Hepatocyte (in vitro differentiated cells): Measurements from ENCODE around the gene CIDEC. TPM values are rescaled to one million over a fixed set of nuclear protein-coding genes. Genes with fewer than 3 reads are reported as not detected.

ENCODE experiments used
- DNase-seq: peaks from one replicate; pipeline ENCODE4 v3.0.0-alpha.2; 2016; ENCODE audit warnings: low spot score
- H2AFZ ChIP-seq: fragments of 200-600 bp; sonication (generic); 2 replicates; pipeline ENCODE4 v1.6.0; 2016; ENCODE audit warnings: antibody characterized with exemption, mild to moderate bottlenecking
- H3K27ac ChIP-seq: fragments of 200-600 bp; sonication (generic); 2 replicates; pipeline ENCODE4 v1.5.1; 2016; ENCODE audit warnings: mild to moderate bottlenecking
- H3K27me3 ChIP-seq: fragments of 200-600 bp; sonication (generic); 2 replicates; pipeline ENCODE4 v1.6.1; 2016
- H3K36me3 ChIP-seq: fragments of 200-600 bp; sonication (generic); replicated peaks from 2 replicates; pipeline ENCODE4 v1.5.1; 2016; ENCODE audit warnings: low read depth; ENCODE audit not compliant: insufficient read depth
- H3K4me1 ChIP-seq: fragments of 200-600 bp; sonication (generic); 2 replicates; pipeline ENCODE4 v1.5.1; 2016; ENCODE audit warnings: mild to moderate bottlenecking, moderate library complexity; ENCODE audit not compliant: insufficient read depth
- H3K4me2 ChIP-seq: fragments of 200-600 bp; sonication (generic); 2 replicates; pipeline ENCODE4 v1.6.0; 2016
- H3K4me3 ChIP-seq: fragments of 200-600 bp; sonication (generic); 2 replicates; pipeline ENCODE4 v1.5.1; 2016; ENCODE audit warnings: mild to moderate bottlenecking
- H3K79me2 ChIP-seq: fragments of 200-600 bp; sonication (generic); 2 replicates; pipeline ENCODE4 v1.6.0; 2017; ENCODE audit warnings: mild to moderate bottlenecking
- H3K9me2 ChIP-seq: fragments of 200-600 bp; sonication (generic); replicated peaks from 2 replicates; pipeline ENCODE4 v1.6.0; 2017; ENCODE audit warnings: mild to moderate bottlenecking; ENCODE audit not compliant: insufficient read depth
- H3K9me3 ChIP-seq: fragments of 200-600 bp; sonication (generic); 2 replicates; pipeline ENCODE4 v1.5.1; 2016; ENCODE audit warnings: low read depth, mild to moderate bottlenecking
- H4K20me1 ChIP-seq: fragments of 200-600 bp; sonication (generic); 2 replicates; pipeline ENCODE4 v1.6.0; 2016; ENCODE audit warnings: mild to moderate bottlenecking; ENCODE audit not compliant: insufficient read depth, poor library complexity, severe bottlenecking
- EZH2 ChIP-seq: fragments of 200-600 bp; sonication (generic); IDR thresholded peaks from 2 replicates; pipeline ENCODE4 v1.6.1; 2016; ENCODE audit warnings: antibody characterized with exemption, mild to moderate bottlenecking, borderline replicate concordance
- EZH2phosphoT487 ChIP-seq: fragments of 200-600 bp; sonication (generic); IDR thresholded peaks from one replicate; pipeline ENCODE4 v1.6.1; 2018; ENCODE audit warnings: antibody characterized with exemption, mild to moderate bottlenecking, low read depth, moderate library complexity; ENCODE audit not compliant: unreplicated experiment, severe bottlenecking
- WGBS: methylation state at CpG from one replicate; pipeline ENCODE4 v1.1.6; 2016; ENCODE audit warnings: low lambda C conversion rate; ENCODE audit errors: missing lambda C conversion rate; 5-methylcytosine and 5-hydroxymethylcytosine counted together
- polyA plus RNA-seq: library from polyadenylated mRNA; unstranded; fragments of >200 nt; fragmentation: Nextera tagmentation; extraction: Ambion mirVana; gene quantifications from 2 replicates; pipeline ENCODE4 v1.2.1, GENCODE V29; 2016
- total RNA-seq: library from RNA; depleted of rRNA; stranded (reverse); fragments of >200 nt; gene quantifications from 2 replicates; pipeline ENCODE4 v1.2.3, GENCODE V29; 2014
- TF ChIP-seq, protein P1 (sequence below): fragments of 200-600 bp; sonication (generic); IDR thresholded peaks from 2 replicates; pipeline ENCODE4 v1.5.1; 2016; ENCODE audit warnings: antibody characterized with exemption, mild to moderate bottlenecking; ENCODE audit not compliant: poor library complexity

Gene CIDEC
- total and polyA plus RNA-seq, 2 experiments from 2014 or later = 16.6 to 37.3 TPM

DNA sequence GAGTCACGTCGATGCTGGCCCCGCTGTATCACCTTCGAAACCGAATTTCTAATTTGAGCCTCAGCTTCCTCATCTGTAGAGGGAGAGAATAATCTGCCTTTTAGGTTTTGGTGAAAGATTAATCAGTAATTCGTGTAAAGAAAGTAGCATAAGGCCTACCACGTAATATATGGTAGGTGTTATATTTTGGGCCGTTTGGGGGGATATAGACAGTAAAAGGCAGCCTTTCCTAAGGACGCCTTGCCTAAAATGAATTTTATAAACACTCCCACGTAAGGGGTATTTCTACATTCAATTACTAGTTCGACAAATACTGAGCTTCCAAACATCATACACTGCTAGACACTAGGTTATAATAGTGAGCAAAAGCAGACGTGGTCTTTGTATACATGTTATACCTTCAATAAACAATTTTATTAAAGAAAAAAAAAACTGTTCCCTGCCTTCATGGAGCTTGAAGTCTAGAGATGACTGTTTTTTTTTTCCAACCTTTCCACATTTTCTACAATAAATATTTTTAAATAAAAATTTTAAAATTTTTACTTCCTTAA, 11.1 kb upstream of the CIDEC start:
- Histone ChIP-seq H3K4me2 (peak overlapping the region; percentile 89), H4K20me1 (no peaks in the 10 kb centered on the region), H3K27me3 (no peaks in the 10 kb centered on the region), H3K27ac (peak overlapping the region; percentile 97), H3K9me3 (no peaks in the 10 kb centered on the region), H3K4me1 (peaks cover 5% of the 10 kb centered on the region), H3K36me3 (no peaks in the 10 kb centered on the region), H3K9me2 (no peaks in the 10 kb centered on the region), H3K79me2 (peaks cover 50% of the 10 kb centered on the region), H3K4me3 (peak overlapping the region; percentile 96), H2AFZ (peak overlapping the region; percentile 84)
- DNase-seq = no peak
- WGBS = 16% methylated on average over 12 of the region's 12 CpGs
- TF ChIP-seq, protein P1, sequence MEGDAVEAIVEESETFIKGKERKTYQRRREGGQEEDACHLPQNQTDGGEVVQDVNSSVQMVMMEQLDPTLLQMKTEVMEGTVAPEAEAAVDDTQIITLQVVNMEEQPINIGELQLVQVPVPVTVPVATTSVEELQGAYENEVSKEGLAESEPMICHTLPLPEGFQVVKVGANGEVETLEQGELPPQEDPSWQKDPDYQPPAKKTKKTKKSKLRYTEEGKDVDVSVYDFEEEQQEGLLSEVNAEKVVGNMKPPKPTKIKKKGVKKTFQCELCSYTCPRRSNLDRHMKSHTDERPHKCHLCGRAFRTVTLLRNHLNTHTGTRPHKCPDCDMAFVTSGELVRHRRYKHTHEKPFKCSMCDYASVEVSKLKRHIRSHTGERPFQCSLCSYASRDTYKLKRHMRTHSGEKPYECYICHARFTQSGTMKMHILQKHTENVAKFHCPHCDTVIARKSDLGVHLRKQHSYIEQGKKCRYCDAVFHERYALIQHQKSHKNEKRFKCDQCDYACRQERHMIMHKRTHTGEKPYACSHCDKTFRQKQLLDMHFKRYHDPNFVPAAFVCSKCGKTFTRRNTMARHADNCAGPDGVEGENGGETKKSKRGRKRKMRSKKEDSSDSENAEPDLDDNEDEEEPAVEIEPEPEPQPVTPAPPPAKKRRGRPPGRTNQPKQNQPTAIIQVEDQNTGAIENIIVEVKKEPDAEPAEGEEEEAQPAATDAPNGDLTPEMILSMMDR = no peak
- TF ChIP-seq EZH2phosphoT487 (no peak), EZH2 (no peak)

DNA sequence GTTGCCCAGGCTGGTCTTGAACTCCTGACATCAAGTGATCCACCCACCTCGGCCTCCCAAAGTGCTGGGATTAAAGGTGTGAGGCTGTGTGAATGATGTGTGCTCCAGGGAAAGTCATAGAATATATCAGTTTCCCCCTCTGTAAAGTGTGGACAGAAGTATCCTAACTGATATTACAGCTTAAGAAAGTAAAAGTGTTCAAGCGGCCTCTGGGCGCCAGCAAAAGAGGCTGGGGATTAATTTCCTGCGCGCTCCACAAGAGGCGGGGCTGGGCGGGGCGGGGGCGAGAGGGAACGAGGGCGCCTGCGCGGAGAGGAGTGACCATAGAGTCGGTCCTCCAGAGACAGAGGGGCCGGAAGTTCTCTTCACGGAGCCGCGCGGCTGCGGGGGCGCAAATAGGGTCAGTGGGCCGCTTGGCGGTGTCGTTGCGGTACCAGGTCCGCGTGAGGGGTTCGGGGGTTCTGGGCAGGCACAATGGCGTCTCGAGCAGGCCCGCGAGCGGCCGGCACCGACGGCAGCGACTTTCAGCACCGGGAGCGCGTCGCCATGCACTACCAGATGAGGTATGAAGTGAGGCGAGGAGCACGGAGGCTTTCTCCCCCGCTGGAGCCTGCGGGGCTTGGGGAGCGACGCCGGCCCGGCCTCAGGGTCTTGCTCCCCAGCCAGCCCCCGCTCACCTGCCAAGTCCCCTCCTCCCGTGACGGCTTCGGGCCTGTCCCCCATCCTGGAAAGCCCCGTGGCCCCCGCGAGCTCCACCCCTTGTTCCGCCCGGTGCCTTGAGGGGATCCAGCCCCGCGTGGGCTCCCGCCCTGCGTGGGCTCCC, 10.4 kb upstream of the CIDEC start, which contains the start of gene JAGN1:
TSS of gene JAGN1 (plus strand) at position 362 of the 823 bp plus-strand sequence. CDS start at position 475, 113 bp downstream.
- H3K27me3 ChIP-seq = no peaks in the 10 kb centered on the region
- TF ChIP-seq EZH2phosphoT487 (no peak), EZH2 (no peak)
- TF ChIP-seq, protein P1 = no peak

DNA sequence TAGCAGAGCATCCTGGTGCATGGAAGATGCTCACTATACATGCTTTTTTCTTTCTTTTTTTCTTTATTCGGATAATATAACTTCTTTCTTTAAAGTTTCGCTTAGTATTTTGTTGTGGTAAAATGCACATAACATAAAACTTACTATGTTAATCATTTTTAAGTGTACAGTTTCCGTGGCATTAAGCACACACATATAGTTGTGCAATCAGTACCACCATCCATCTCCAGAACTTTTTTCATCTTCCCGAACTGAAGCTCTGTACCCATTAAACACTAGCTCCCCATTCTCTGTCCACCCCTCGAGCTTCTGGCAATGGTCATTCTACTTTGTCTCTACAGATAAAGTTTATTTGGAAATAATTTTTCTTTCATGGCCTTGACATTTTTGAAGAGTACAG, 9.4 kb upstream of the CIDEC start:
- Histone ChIP-seq H3K36me3 (no peaks in the 10 kb centered on the region), H3K4me2 (no peak overlapping the region), H3K4me1 (peaks cover 11% of the 10 kb centered on the region), H2AFZ (no peak overlapping the region), H3K79me2 (peaks cover 36% of the 10 kb centered on the region), H4K20me1 (no peaks in the 10 kb centered on the region), H3K9me3 (no peaks in the 10 kb centered on the region), H3K9me2 (no peaks in the 10 kb centered on the region), H3K27ac (peak overlapping the region; percentile 72), H3K4me3 (no peak overlapping the region), H3K27me3 (no peaks in the 10 kb centered on the region)
- 83% methylated on average over 5 of the region's 5 CpGs for WGBS
- no peak for TF ChIP-seq EZH2
- TF ChIP-seq, protein P1 = no peak
- no peak for TF ChIP-seq EZH2phosphoT487
- DNase-seq = no peak

More for the DNA sequence above, 10.4 kb upstream of the CIDEC start, which contains the start of gene JAGN1:
- Histone ChIP-seq H3K9me2 (no peaks in the 10 kb centered on the region), H3K4me2 (peak within 1 kb of the TSS; percentile 89), H3K4me3 (peak within 1 kb of the TSS; percentile 96), H3K36me3 (no peaks in the 10 kb centered on the region), H3K9me3 (no peaks in the 10 kb centered on the region), H4K20me1 (no peaks in the 10 kb centered on the region), H3K79me2 (peaks cover 43% of the 10 kb centered on the region), H3K4me1 (peaks cover 5% of the 10 kb centered on the region), H3K27ac (peak within 1 kb of the TSS; percentile 97), H2AFZ (peak within 1 kb of the TSS; percentile 84)
- peak; percentile 94 for DNase-seq
- WGBS = under 1% methylated on average over 46 of the region's 62 CpGs
